GM18861 (cell line): ENCODE measurements around the gene RAF1.
"Not testable (repeated sequence)": the region's sequence is repeated elsewhere in the genome, so short reads cannot be mapped to it uniquely, and the experiment has no call there.

Experiments used
- ATAC-seq: cut with Tn5 transposase; IDR thresholded peaks from one replicate; pipeline ENCODE4 v1.9.1; 2021; ENCODE audit not compliant: unreplicated experiment

RAF1 gene

GRCh38 chr3:12643010-12643380, 20.9 kb downstream of the RAF1 start:
- no peak for ATAC-seq

- ATAC-seq, result not testable (repeated sequence)
These were observed 23.1 kb downstream of the RAF1 start for GRCh38 chr3:12640853-12641252.

- no peak for ATAC-seq
These were observed 25.8 kb downstream of the RAF1 start for GRCh38 chr3:12638105-12638504.

GRCh38 chr3:12633108-12633507, 30.8 kb downstream of the RAF1 start:
- ATAC-seq, result no peak

GRCh38 chr3:12632523-12632922, 31.4 kb downstream of the RAF1 start:
- no peak for ATAC-seq

- not testable (repeated sequence) for ATAC-seq
These were observed 33.1 kb downstream of the RAF1 start for GRCh38 chr3:12630843-12631242.

GRCh38 chr3:12630292-12630691, 33.6 kb downstream of the RAF1 start:
- no peak for ATAC-seq

- ATAC-seq, result no peak
These were observed 34.4 kb downstream of the RAF1 start for GRCh38 chr3:12629560-12629959.

GRCh38 chr3:12628813-12629212, 35.1 kb downstream of the RAF1 start:
- ATAC-seq, result no peak

- no peak for ATAC-seq
These were observed 36.5 kb downstream of the RAF1 start for GRCh38 chr3:12627370-12627769.

- ATAC-seq, result not testable (repeated sequence)
These were observed 39.0 kb downstream of the RAF1 start for GRCh38 chr3:12624964-12625363.

GRCh38 chr3:12624056-12624455, 39.9 kb downstream of the RAF1 start:
- no peak for ATAC-seq

GRCh38 chr3:12622335-12622734, 41.6 kb downstream of the RAF1 start:
- no peak for ATAC-seq

- ATAC-seq, result no peak
These were observed 43.2 kb downstream of the RAF1 start for GRCh38 chr3:12620729-12621128.

- ATAC-seq, result no peak
These were observed 43.6 kb downstream of the RAF1 start for GRCh38 chr3:12620305-12620704.

- no peak for ATAC-seq
These were observed 45.5 kb downstream of the RAF1 start for GRCh38 chr3:12618426-12618825.

GRCh38 chr3:12615266-12615665, 48.7 kb downstream of the RAF1 start:
- ATAC-seq, result no peak

- no peak for ATAC-seq
These were observed 50.7 kb downstream of the RAF1 start for GRCh38 chr3:12613250-12613649.

GRCh38 chr3:12612514-12613226, 51.2 kb downstream of the RAF1 start:
- ATAC-seq, result no peak

GRCh38 chr3:12611117-12611516, 52.8 kb downstream of the RAF1 start:
- no peak for ATAC-seq

GRCh38 chr3:12608376-12608775, 55.5 kb downstream of the RAF1 start:
- ATAC-seq, result no peak

GRCh38 chr3:12603969-12604368, 59.9 kb downstream of the RAF1 start:
- no peak for ATAC-seq

GRCh38 chr3:12601072-12601471, 62.8 kb downstream of the RAF1 start:
- ATAC-seq, result no peak
